ENCODE data around the gene RNF40. TPM values are rescaled to one million over a fixed set of nuclear protein-coding genes. Genes with fewer than 3 reads are reported as not detected.
"Not testable (repeated sequence)": the region's sequence is repeated elsewhere in the genome, so short reads cannot be mapped to it uniquely, and the experiment has no call there.

RNF40 gene
- total RNA-seq, 1 donor from 2014 or later = 124 TPM

- H3K27ac Mint-ChIP-seq = peak overlapping the region; percentile 69
- peaks cover 6% of the 10 kb centered on the region for H3K4me1 Mint-ChIP-seq
- no peaks in the 10 kb centered on the region for H3K36me3 Mint-ChIP-seq
- TF ChIP-seq, protein P1, sequence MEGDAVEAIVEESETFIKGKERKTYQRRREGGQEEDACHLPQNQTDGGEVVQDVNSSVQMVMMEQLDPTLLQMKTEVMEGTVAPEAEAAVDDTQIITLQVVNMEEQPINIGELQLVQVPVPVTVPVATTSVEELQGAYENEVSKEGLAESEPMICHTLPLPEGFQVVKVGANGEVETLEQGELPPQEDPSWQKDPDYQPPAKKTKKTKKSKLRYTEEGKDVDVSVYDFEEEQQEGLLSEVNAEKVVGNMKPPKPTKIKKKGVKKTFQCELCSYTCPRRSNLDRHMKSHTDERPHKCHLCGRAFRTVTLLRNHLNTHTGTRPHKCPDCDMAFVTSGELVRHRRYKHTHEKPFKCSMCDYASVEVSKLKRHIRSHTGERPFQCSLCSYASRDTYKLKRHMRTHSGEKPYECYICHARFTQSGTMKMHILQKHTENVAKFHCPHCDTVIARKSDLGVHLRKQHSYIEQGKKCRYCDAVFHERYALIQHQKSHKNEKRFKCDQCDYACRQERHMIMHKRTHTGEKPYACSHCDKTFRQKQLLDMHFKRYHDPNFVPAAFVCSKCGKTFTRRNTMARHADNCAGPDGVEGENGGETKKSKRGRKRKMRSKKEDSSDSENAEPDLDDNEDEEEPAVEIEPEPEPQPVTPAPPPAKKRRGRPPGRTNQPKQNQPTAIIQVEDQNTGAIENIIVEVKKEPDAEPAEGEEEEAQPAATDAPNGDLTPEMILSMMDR (IDR thresholded peaks at IDR 0.05; ENCODE audit: unreplicated experiment) = no peak
- H3K4me3 Mint-ChIP-seq = peak overlapping the region; percentile 70
- DNase-seq (ENCODE audit: low spot score in 2 of 2, unreplicated experiment in 2 of 2) = no peak
- H3K9me3 Mint-ChIP-seq = no peaks in the 10 kb centered on the region
- H3K27me3 Mint-ChIP-seq (ENCODE audit: low read depth) = no peaks in the 10 kb centered on the region
These were observed 51.7 kb downstream of the RNF40 start for GRCh38 chr16:30813821-30814189.

- H3K27me3 Mint-ChIP-seq (ENCODE audit: low read depth) = no peaks in the 10 kb centered on the region
- peaks cover 2% of the 10 kb centered on the region for H3K36me3 Mint-ChIP-seq
- no peak overlapping the region for H3K27ac Mint-ChIP-seq
- no peak overlapping the region for H3K4me3 Mint-ChIP-seq
- H3K4me1 Mint-ChIP-seq = peaks cover 6% of the 10 kb centered on the region
- TF ChIP-seq, protein P1 (IDR thresholded peaks at IDR 0.05; ENCODE audit: unreplicated experiment) = no peak
- peaks cover 2% of the 10 kb centered on the region for H3K9me3 Mint-ChIP-seq
- no peak for DNase-seq (ENCODE audit: low spot score in 2 of 2, unreplicated experiment in 2 of 2)
These were observed 54.6 kb downstream of the RNF40 start for GRCh38 chr16:30816769-30817168.

DNA sequence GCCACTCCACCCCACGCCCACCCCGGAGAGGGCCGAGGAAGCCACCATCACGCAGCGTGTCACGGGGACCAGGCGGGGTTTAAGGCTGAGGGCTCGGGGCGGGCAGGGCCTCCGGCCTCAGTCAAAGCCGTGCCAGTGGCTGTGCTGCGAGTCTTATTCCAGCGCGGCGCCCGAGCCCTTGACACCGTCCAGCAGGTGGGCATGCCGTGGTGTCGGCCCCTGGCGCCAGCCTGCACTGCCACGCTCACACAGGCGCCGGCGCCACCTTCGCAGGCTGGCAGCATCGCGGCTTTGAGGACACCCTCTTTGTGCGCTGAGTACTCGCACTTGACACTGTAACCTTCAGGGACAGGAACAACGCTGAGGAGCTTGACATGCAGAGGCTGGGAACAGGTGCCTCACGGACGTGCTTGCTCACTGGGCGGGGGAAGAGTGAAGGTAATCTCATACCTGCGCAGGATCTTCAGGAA, 58.9 kb downstream of the RNF40 start:
- Mint-ChIP-seq H3K9me3 (peaks cover 4% of the 10 kb centered on the region), H3K36me3 (peaks cover 4% of the 10 kb centered on the region), H3K4me1 (no peaks in the 10 kb centered on the region), H3K27me3 (ENCODE audit: low read depth) (no peaks in the 10 kb centered on the region), H3K27ac (no peak overlapping the region), H3K4me3 (no peak overlapping the region)
- no peak for DNase-seq (ENCODE audit: low spot score in 2 of 2, unreplicated experiment in 2 of 2)
- TF ChIP-seq, protein P1 (IDR thresholded peaks at IDR 0.05; ENCODE audit: unreplicated experiment) = no peak

- DNase-seq (ENCODE audit: low spot score in 2 of 2, unreplicated experiment in 2 of 2); H3K27me3 Mint-ChIP-seq (ENCODE audit: low read depth); H3K4me1 Mint-ChIP-seq; H3K27ac Mint-ChIP-seq; H3K9me3 Mint-ChIP-seq; H3K36me3 Mint-ChIP-seq; H3K4me3 Mint-ChIP-seq: not testable (repeated sequence)
These were observed 59.3 kb downstream of the RNF40 start for GRCh38 chr16:30821441-30821840.

GRCh38 chr16:30821891-30822290, 59.8 kb downstream of the RNF40 start:
- TF ChIP-seq, protein P1 (IDR thresholded peaks at IDR 0.05; ENCODE audit: unreplicated experiment) = no peak
- Mint-ChIP-seq H3K4me3 (no peak overlapping the region), H3K9me3 (peaks cover 4% of the 10 kb centered on the region), H3K27me3 (ENCODE audit: low read depth) (peaks cover 1% of the 10 kb centered on the region), H3K27ac (no peak overlapping the region), H3K36me3 (peaks cover 4% of the 10 kb centered on the region), H3K4me1 (no peaks in the 10 kb centered on the region)
- no peak for DNase-seq (ENCODE audit: low spot score in 2 of 2, unreplicated experiment in 2 of 2)

Other genes starting within 250 kb of the RNF40 start
- 41.2 to 42.2 TPM (median 41.9 TPM) in 3 replicates for gene ZNF768, start 235.8 kb upstream of the RNF40 start, total RNA-seq
- 12.4 to 16.4 TPM (median 15.2 TPM) in 3 replicates for gene ZNF747, start 227.5 kb upstream of the RNF40 start, total RNA-seq
- gene ZNF764, start 203.9 kb upstream of the RNF40 start, total RNA-seq = 16.5 to 18.2 TPM (median 17.0 TPM) in 3 replicates
- 10.1 to 12.0 TPM (median 11.3 TPM) in 3 replicates for gene ZNF688, start 190.6 kb upstream of the RNF40 start, total RNA-seq
- gene ZNF785, start 176.6 kb upstream of the RNF40 start, total RNA-seq = 28.0 to 31.9 TPM (median 29.0 TPM) in 3 replicates
- 12.1 to 13.7 TPM (median 12.4 TPM) in 3 replicates for gene ZNF689, start 151.9 kb upstream of the RNF40 start, total RNA-seq
- gene PRR14, start 111.4 kb upstream of the RNF40 start, total RNA-seq = 39.1 to 43.7 TPM (median 43.5 TPM) in 3 replicates
- 93.0 to 98.4 TPM (median 97.5 TPM) in 3 replicates for gene FBRS, start 103.9 kb upstream of the RNF40 start, total RNA-seq
- gene SRCAP, start 63.2 kb upstream of the RNF40 start, total RNA-seq = 74.2 to 79.7 TPM (median 74.8 TPM) in 3 replicates
- gene PHKG2, start 13.9 kb upstream of the RNF40 start, total RNA-seq = 44.6 to 53.2 TPM (median 46.4 TPM) in 3 replicates
- 6.0 to 7.4 TPM (median 6.3 TPM) in 3 replicates for gene CFAP119, start 260 bp upstream of the RNF40 start, total RNA-seq
- 40.8 to 41.6 TPM (median 41.4 TPM) in 3 replicates for gene ZNF629, start 24.9 kb downstream of the RNF40 start, total RNA-seq
- gene BCL7C, start 131.8 kb downstream of the RNF40 start, total RNA-seq = 43.6 to 44.8 TPM (median 43.9 TPM) in 3 replicates
- gene CTF1, start 134.3 kb downstream of the RNF40 start, total RNA-seq = 9.1 to 11.5 TPM (median 10.3 TPM) in 3 replicates
- gene FBXL19, start 161.2 kb downstream of the RNF40 start, total RNA-seq = 53.5 to 56.4 TPM (median 54.9 TPM) in 3 replicates
- 25.8 to 28.2 TPM (median 26.2 TPM) in 3 replicates for gene ORAI3, start 186.7 kb downstream of the RNF40 start, total RNA-seq
- 30.8 to 39.1 TPM (median 36.4 TPM) in 3 replicates for gene SETD1A, start 195.4 kb downstream of the RNF40 start, total RNA-seq
- 3.5 to 4.0 TPM (median 3.6 TPM) in 3 replicates for gene HSD3B7, start 222.9 kb downstream of the RNF40 start, total RNA-seq
- gene STX1B, start 248.3 kb downstream of the RNF40 start, total RNA-seq = 4.9 to 5.9 TPM (median 5.2 TPM) in 3 replicates

Measured in mesothelial cell of epicardium (in vitro differentiated cells).